Measurements from ENCODE around the gene TNRC6B.
"Not testable (repeated sequence)": the region's sequence is repeated elsewhere in the genome, so short reads cannot be mapped to it uniquely, and the experiment has no call there.

TNRC6B gene, protein sequence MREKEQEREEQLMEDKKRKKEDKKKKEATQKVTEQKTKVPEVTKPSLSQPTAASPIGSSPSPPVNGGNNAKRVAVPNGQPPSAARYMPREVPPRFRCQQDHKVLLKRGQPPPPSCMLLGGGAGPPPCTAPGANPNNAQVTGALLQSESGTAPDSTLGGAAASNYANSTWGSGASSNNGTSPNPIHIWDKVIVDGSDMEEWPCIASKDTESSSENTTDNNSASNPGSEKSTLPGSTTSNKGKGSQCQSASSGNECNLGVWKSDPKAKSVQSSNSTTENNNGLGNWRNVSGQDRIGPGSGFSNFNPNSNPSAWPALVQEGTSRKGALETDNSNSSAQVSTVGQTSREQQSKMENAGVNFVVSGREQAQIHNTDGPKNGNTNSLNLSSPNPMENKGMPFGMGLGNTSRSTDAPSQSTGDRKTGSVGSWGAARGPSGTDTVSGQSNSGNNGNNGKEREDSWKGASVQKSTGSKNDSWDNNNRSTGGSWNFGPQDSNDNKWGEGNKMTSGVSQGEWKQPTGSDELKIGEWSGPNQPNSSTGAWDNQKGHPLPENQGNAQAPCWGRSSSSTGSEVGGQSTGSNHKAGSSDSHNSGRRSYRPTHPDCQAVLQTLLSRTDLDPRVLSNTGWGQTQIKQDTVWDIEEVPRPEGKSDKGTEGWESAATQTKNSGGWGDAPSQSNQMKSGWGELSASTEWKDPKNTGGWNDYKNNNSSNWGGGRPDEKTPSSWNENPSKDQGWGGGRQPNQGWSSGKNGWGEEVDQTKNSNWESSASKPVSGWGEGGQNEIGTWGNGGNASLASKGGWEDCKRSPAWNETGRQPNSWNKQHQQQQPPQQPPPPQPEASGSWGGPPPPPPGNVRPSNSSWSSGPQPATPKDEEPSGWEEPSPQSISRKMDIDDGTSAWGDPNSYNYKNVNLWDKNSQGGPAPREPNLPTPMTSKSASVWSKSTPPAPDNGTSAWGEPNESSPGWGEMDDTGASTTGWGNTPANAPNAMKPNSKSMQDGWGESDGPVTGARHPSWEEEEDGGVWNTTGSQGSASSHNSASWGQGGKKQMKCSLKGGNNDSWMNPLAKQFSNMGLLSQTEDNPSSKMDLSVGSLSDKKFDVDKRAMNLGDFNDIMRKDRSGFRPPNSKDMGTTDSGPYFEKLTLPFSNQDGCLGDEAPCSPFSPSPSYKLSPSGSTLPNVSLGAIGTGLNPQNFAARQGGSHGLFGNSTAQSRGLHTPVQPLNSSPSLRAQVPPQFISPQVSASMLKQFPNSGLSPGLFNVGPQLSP (N-terminal part only)

DNA sequence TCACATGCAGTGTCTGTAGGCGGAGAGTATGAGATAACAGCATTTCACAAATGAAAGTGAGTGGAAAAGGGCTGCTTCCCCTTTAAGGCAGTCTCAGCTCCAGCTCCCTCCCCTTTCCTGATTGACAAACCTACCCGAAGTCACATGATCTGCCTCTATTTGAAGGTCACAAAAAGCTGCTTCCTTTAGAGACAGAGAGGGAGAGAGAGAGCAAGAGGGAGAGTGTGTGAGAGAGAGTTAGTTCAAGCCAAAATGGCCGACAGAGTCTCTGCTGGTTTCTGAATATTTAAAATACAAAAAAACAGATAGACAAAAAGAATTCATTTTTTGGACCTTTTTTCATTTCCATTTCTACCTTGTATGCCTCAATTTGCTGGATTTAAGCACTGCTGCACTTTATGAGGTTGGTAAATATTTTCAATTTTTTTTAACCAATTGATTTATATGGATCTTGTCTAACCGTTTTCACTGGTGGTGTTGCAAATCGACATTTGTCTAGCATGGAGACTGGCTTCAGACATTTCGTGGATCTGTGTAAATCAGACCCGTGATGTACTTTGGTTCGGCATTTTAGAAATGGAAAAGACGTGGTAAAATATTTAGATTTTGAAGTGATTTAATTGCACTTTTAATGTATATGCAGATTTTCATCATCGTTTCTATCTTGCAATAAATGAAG, at the start of gene TNRC6B:
TNRC6B (plus strand) TSS at position 188 of the 679 bp plus-strand sequence; CDS start at position 399, 211 bp downstream.
- H3K4me1 ChIP-seq (ENCODE audit: control insufficient read depth in 1 of 2, insufficient read depth in 2 of 2, low read length in 2 of 2), result peaks cover 27 to 44% of the 10 kb centered on the region in 2 donors
- H3K27ac ChIP-seq (ENCODE audit: low read length), result peak within 1 kb of the TSS; percentile 97
- peak within 1 kb of the TSS; percentile 92 to 99 for H3K4me3 ChIP-seq (ENCODE audit: low read depth in 1 of 2, low read length in 2 of 2)
- H3K36me3 ChIP-seq (ENCODE audit: control insufficient read depth in 1 of 2, insufficient read depth in 2 of 2, low read length in 2 of 2), result no peaks in the 10 kb centered on the region
- no peaks in the 10 kb centered on the region for H3K27me3 ChIP-seq (ENCODE audit: low read depth, low read length)
- H3K9me3 ChIP-seq (ENCODE audit: control insufficient read depth in 1 of 2, low read length in 2 of 2), result no peaks in the 10 kb centered on the region

DNA sequence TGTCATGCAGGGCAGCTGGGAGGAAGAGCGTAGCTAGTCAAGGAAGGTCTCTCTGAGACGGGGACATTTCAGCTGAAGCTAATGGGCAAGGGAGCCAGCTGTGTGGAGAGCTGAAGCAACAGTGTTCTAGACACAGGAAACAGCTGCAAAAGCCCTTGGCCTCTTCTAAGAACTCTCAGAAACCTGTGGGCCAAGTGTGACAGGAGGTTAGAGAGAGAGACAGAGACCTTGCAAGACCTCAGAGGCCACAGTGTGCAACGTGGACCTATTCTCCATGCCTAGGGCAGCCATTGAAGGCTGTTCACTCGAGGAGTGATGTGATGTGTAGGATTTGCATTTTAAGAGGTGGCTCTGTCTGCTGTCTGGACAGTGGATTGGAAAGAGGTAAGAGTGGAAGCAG, 48.7 kb upstream of the TNRC6B start:
- Histone ChIP-seq H3K36me3 (ENCODE audit: control insufficient read depth in 1 of 2, insufficient read depth in 2 of 2, low read length in 2 of 2) (peaks cover 0 to 10% of the 10 kb centered on the region in 2 donors), H3K4me3 (ENCODE audit: low read depth in 1 of 2, low read length in 2 of 2) (no peak overlapping the region), H3K4me1 (ENCODE audit: control insufficient read depth in 1 of 2, insufficient read depth in 2 of 2, low read length in 2 of 2) (no peaks in the 10 kb centered on the region), H3K9me3 (ENCODE audit: control insufficient read depth in 1 of 2, low read length in 2 of 2) (no peaks in the 10 kb centered on the region), H3K27me3 (ENCODE audit: low read depth, low read length) (no peaks in the 10 kb centered on the region), H3K27ac (ENCODE audit: low read length) (no peak overlapping the region)

DNA sequence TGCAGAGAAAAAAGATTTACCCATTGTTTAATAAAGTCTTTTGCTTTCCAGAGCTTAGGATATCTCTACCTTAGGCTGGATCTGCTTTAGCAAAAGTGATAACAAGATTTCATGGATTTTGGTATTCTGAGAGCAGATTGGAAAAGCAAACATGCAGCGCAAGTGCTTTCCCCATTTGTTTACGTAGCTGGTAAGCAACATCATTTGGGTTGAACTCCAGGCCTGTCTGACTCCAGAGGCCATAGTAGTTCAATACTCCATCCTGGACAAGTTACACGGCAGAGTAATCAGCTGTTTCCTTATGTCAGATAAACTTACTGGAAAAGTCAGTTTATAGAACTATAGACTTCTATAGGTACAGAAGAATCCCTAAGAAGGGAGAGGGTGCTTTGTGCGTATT, 40.6 kb upstream of the TNRC6B start:
- Histone ChIP-seq H3K9me3 (ENCODE audit: control insufficient read depth in 1 of 2, low read length in 2 of 2) (no peaks in the 10 kb centered on the region), H3K4me3 (ENCODE audit: low read depth in 1 of 2, low read length in 2 of 2) (no peak overlapping the region), H3K4me1 (ENCODE audit: control insufficient read depth in 1 of 2, insufficient read depth in 2 of 2, low read length in 2 of 2) (no peaks in the 10 kb centered on the region), H3K27ac (ENCODE audit: low read length) (no peak overlapping the region), H3K27me3 (ENCODE audit: low read depth, low read length) (no peaks in the 10 kb centered on the region), H3K36me3 (ENCODE audit: control insufficient read depth in 1 of 2, insufficient read depth in 2 of 2, low read length in 2 of 2) (peaks cover 4 to 18% of the 10 kb centered on the region in 2 donors)

DNA sequence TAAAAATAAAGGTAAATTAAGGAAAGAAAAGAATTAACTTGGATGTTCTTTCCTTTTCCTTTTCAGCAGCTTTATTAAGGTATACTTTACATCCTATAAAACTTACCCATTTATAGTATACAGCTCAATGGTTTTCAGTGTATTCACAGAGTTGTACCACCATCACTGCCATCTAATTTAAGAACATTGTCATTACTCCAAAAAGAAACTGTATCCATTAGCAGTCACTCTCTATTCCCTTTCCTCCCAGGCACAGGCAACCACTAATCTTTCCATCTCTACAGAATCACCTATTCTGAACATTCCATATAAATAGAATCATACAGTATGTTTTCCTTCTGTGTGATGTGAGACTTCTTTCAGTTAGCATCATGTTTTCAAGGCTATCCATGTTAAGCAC, 38.9 kb upstream of the TNRC6B start:
- no peaks in the 10 kb centered on the region for H3K4me1 ChIP-seq (ENCODE audit: control insufficient read depth in 1 of 2, insufficient read depth in 2 of 2, low read length in 2 of 2)
- H3K27me3 ChIP-seq (ENCODE audit: low read depth, low read length), result no peaks in the 10 kb centered on the region
- H3K4me3 ChIP-seq (ENCODE audit: low read depth in 1 of 2, low read length in 2 of 2), result no peak overlapping the region
- H3K36me3 ChIP-seq (ENCODE audit: control insufficient read depth in 1 of 2, insufficient read depth in 2 of 2, low read length in 2 of 2), result peaks cover 4 to 18% of the 10 kb centered on the region in 2 donors
- H3K27ac ChIP-seq (ENCODE audit: low read length), result no peak overlapping the region
- H3K9me3 ChIP-seq (ENCODE audit: control insufficient read depth in 1 of 2, low read length in 2 of 2), result no peaks in the 10 kb centered on the region

DNA sequence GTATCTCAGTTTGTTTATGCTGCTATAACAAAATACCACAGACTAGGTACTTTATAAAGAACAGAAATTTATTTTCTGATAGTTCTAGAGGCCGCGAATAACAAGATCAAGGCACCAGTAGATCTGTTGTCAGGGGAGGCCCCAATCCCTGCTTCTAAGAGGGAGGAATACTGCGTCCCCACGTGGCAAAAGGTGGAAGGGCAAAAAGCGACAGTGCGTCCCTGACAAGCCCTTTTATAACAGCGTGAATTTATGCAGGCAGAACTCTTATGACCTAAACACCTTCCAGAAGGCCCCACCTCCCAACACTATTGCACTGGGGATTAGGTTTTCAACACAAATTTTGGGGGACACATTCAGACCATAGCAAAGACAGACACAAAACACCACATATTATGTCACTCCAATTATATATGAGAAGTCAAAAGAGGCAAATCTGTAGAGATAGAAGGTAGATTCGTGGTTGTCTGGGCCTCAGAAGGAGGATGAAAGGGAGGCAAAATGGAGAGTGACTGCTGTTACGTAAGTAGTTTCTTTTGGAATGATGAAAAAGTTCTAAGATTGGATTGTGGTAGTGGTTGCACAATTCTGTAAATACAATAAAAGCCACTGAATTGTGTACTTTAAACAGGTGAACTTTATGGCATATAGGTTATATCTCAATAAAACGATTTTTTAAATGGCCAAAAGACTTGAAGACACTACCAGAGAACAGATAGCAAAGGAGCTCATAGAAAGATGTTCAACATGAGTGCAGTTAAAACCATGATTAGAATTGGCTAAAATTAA, 30.1 kb upstream of the TNRC6B start:
- Histone ChIP-seq H3K36me3 (ENCODE audit: control insufficient read depth in 1 of 2, insufficient read depth in 2 of 2, low read length in 2 of 2) (no peaks in the 10 kb centered on the region), H3K4me1 (ENCODE audit: control insufficient read depth in 1 of 2, insufficient read depth in 2 of 2, low read length in 2 of 2) (no peaks in the 10 kb centered on the region), H3K9me3 (ENCODE audit: control insufficient read depth in 1 of 2, low read length in 2 of 2) (no peaks in the 10 kb centered on the region), H3K4me3 (ENCODE audit: low read depth in 1 of 2, low read length in 2 of 2) (no peak overlapping the region), H3K27me3 (ENCODE audit: low read depth, low read length) (no peaks in the 10 kb centered on the region), H3K27ac (ENCODE audit: low read length) (no peak overlapping the region)

DNA sequence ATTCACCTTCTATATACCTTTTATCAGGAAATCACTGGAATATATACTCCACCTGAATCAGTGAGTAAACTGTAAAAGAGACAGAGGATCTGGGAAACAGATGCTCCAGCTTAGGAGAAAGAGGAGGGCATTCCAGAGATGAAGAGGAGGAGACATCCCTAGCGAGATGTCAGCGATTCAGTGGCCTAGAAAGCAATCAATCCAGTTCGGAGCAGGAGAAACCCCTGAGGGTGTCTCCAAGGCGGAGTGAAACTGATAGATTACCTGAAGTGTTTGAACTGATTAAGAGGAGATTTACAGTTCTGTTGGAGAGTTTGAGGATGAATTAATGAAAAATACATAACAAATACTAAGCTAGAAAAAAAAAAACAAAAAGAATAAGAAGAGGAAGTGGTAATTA, 24.5 kb upstream of the TNRC6B start:
- H3K4me3 ChIP-seq (ENCODE audit: low read depth in 1 of 2, low read length in 2 of 2), result no peak overlapping the region
- H3K9me3 ChIP-seq (ENCODE audit: control insufficient read depth in 1 of 2, low read length in 2 of 2), result no peaks in the 10 kb centered on the region
- H3K27me3 ChIP-seq (ENCODE audit: low read depth, low read length), result no peaks in the 10 kb centered on the region
- no peak overlapping the region for H3K27ac ChIP-seq (ENCODE audit: low read length)
- H3K36me3 ChIP-seq (ENCODE audit: control insufficient read depth in 1 of 2, insufficient read depth in 2 of 2, low read length in 2 of 2), result no peaks in the 10 kb centered on the region
- H3K4me1 ChIP-seq (ENCODE audit: control insufficient read depth in 1 of 2, insufficient read depth in 2 of 2, low read length in 2 of 2), result peaks cover 0 to 8% of the 10 kb centered on the region in 2 donors

DNA sequence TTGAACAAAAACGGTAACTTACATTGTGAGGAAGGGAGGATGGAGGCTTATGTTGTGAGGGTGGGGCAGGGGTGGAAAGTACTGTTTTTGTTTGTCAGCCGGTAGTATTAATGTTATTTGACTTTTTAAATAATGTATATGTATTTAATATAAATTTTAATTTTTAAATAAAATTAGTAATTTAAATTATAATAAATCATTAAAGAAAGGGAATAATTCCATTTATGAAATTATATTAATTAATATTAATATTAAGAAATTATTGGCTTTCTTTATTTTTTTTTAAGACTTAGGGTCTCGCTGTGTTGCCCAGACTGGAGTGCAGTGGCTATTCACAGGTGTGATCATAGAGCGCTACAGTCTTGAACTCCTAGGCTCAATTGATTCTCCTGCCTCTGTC, 24.0 kb upstream of the TNRC6B start:
- Histone ChIP-seq H3K4me3 (ENCODE audit: low read depth in 1 of 2, low read length in 2 of 2) (no peak overlapping the region), H3K27ac (ENCODE audit: low read length) (no peak overlapping the region), H3K9me3 (ENCODE audit: control insufficient read depth in 1 of 2, low read length in 2 of 2) (no peaks in the 10 kb centered on the region), H3K4me1 (ENCODE audit: control insufficient read depth in 1 of 2, insufficient read depth in 2 of 2, low read length in 2 of 2) (peaks cover 0 to 8% of the 10 kb centered on the region in 2 donors), H3K36me3 (ENCODE audit: control insufficient read depth in 1 of 2, insufficient read depth in 2 of 2, low read length in 2 of 2) (no peaks in the 10 kb centered on the region), H3K27me3 (ENCODE audit: low read depth, low read length) (no peaks in the 10 kb centered on the region)

DNA sequence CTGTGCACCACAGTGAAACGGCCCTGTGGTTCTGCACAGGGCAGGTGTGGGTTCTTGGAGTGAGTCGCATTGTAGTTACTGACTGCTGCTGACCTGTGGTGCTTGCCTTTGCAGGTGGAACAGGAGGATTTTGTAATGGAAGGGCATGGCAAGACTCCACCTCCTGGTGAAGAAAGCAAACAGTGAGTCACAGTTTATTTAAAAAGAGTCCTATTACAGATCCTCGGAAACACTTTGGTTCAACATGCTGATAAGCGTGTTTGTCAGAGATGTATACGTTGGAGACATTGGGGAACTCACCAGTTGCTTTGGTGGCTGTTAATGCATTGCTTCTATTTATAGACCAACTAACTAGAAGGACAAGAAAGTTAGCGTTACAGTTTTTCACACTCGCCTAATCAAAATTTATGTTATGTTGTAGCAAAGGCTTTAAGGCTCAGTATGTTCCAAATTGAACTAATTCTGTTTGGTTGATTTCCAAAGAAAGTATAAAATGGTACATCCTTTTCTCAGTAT, 21.7 kb upstream of the TNRC6B start:
- Histone ChIP-seq H3K27me3 (ENCODE audit: low read depth, low read length) (no peaks in the 10 kb centered on the region), H3K4me1 (ENCODE audit: control insufficient read depth in 1 of 2, insufficient read depth in 2 of 2, low read length in 2 of 2) (peaks cover 0 to 8% of the 10 kb centered on the region in 2 donors), H3K36me3 (ENCODE audit: control insufficient read depth in 1 of 2, insufficient read depth in 2 of 2, low read length in 2 of 2) (no peaks in the 10 kb centered on the region), H3K4me3 (ENCODE audit: low read depth in 1 of 2, low read length in 2 of 2) (no peak overlapping the region), H3K27ac (ENCODE audit: low read length) (peak overlapping the region; percentile 41), H3K9me3 (ENCODE audit: control insufficient read depth in 1 of 2, low read length in 2 of 2) (no peaks in the 10 kb centered on the region)

DNA sequence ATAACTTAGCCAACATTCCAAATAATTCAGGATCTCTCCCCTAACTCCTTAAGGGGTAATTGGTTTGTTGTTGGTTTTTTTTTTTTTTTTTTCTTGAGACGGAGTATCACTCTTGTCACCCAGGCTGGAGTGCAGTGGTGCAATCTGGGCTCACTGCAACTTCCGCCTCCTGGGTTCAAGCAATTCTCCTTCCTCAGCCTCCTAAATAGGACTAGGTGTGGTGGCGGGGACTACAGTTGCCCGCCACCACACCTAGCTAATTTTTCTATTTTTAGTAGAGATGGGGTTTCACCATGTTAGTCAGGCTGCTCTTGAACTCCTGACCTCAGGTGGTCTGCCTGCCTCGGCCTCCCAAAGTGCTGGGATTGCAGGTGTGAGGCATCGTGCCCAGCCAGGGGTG, 21.0 kb upstream of the TNRC6B start:
- H3K4me1 ChIP-seq (ENCODE audit: control insufficient read depth in 1 of 2, insufficient read depth in 2 of 2, low read length in 2 of 2); H3K27ac ChIP-seq (ENCODE audit: low read length): not testable (repeated sequence)

DNA sequence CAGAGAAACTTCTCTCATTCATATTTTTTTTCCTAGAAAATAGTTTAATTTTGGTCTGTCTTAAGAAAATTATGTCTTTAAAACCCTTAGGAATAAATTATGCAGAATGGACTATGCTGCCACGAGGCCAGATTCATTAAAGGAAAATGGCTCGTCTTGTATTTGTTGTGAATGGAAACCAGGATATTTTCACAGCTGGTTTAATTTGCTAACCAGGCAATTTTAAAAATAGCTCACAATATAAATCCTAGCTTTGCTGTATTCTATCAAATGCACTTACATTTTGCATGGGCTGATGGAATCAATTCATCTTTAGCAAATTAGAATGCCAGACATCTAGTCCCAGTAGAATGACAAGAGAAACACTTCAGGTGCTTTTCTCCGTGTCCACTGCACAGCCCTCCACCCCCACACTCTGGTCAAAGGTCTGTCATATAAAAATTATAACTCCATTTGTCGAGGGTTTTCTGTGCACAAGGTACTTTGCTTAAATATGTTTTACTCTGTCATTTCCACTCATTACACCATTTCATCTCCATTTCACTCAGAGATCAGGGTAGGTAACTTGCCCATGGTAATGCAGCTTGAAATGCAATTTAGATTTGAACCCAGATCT, 20.3 kb upstream of the TNRC6B start:
- Histone ChIP-seq H3K4me1 (ENCODE audit: control insufficient read depth in 1 of 2, insufficient read depth in 2 of 2, low read length in 2 of 2) (peaks cover 0 to 8% of the 10 kb centered on the region in 2 donors), H3K9me3 (ENCODE audit: control insufficient read depth in 1 of 2, low read length in 2 of 2) (no peaks in the 10 kb centered on the region), H3K36me3 (ENCODE audit: control insufficient read depth in 1 of 2, insufficient read depth in 2 of 2, low read length in 2 of 2) (no peaks in the 10 kb centered on the region), H3K27me3 (ENCODE audit: low read depth, low read length) (no peaks in the 10 kb centered on the region), H3K4me3 (ENCODE audit: low read depth in 1 of 2, low read length in 2 of 2) (no peak overlapping the region), H3K27ac (ENCODE audit: low read length) (no peak overlapping the region)

More for the DNA sequence above, 21.0 kb upstream of the TNRC6B start:
- H3K9me3 ChIP-seq (ENCODE audit: control insufficient read depth in 1 of 2, low read length in 2 of 2); H3K36me3 ChIP-seq (ENCODE audit: control insufficient read depth in 1 of 2, insufficient read depth in 2 of 2, low read length in 2 of 2); H3K4me3 ChIP-seq (ENCODE audit: low read depth in 1 of 2, low read length in 2 of 2); H3K27me3 ChIP-seq (ENCODE audit: low read depth, low read length): not testable (repeated sequence)
